H9 (cell line): ENCODE measurements around the gene KCNMB2. TPM values are rescaled to one million over a fixed set of nuclear protein-coding genes. Genes with fewer than 3 reads are reported as not detected.

Experiments
- DNase-seq: peaks from one replicate; pipeline ENCODE4 v3.0.0-alpha.2; 2017
- H2AFZ ChIP-seq: one replicate; pipeline ENCODE4 v1.6.1; 2013; ENCODE audit warnings: mild to moderate bottlenecking, low read length, control low read depth, moderate library complexity
- H2AK5ac ChIP-seq: 2 replicates; pipeline ENCODE4 v1.6.1; 2013; ENCODE audit warnings: low read length, control low read depth, mixed read lengths; ENCODE audit not compliant: insufficient read length
- H2BK120ac ChIP-seq: one replicate; pipeline ENCODE4 v1.6.1; 2013; ENCODE audit warnings: low read depth, mild to moderate bottlenecking, low read length, control low read depth, inconsistent platforms; ENCODE audit not compliant: poor library complexity, severe bottlenecking
- H2BK12ac ChIP-seq: 2 replicates; pipeline ENCODE4 v1.6.1; 2013; ENCODE audit warnings: low read length, control low read depth, mixed read lengths, low read depth; ENCODE audit not compliant: insufficient read length
- H2BK15ac ChIP-seq: 2 replicates; pipeline ENCODE4 v1.6.1; 2013; ENCODE audit warnings: low read depth, low read length, control low read depth
- H2BK20ac ChIP-seq: one replicate; pipeline ENCODE4 v1.6.1; 2013; ENCODE audit warnings: low read depth, mild to moderate bottlenecking, low read length, control low read depth, inconsistent platforms; ENCODE audit not compliant: poor library complexity, severe bottlenecking
- H2BK5ac ChIP-seq: 2 replicates; pipeline ENCODE4 v1.6.1; 2013; ENCODE audit warnings: low read length, control low read depth, mixed read lengths; ENCODE audit not compliant: insufficient read length
- H3K14ac ChIP-seq: 2 replicates; pipeline ENCODE4 v1.6.1; 2013; ENCODE audit warnings: low read length, control low read depth; ENCODE audit not compliant: insufficient read depth
- H3K18ac ChIP-seq: 2 replicates; pipeline ENCODE4 v1.6.1; 2013; ENCODE audit warnings: low read depth, mild to moderate bottlenecking, mixed read lengths, low read length, control low read depth; ENCODE audit not compliant: insufficient read length
- H3K23ac ChIP-seq: 2 replicates; pipeline ENCODE4 v1.6.1; 2013; ENCODE audit warnings: low read length, control low read depth, mixed read lengths, low read depth; ENCODE audit not compliant: insufficient read length
- H3K23me2 ChIP-seq: 2 replicates; pipeline ENCODE4 v1.6.1; 2013; ENCODE audit warnings: low read depth, mild to moderate bottlenecking, mixed read lengths, low read length, control low read depth; ENCODE audit not compliant: insufficient read length, poor library complexity, severe bottlenecking
- H3K27ac ChIP-seq: 2 replicates; pipeline ENCODE4 v1.5.1; 2013; ENCODE audit warnings: low read length, control low read depth, mixed read lengths, low read depth; ENCODE audit not compliant: insufficient read length
- H3K27me3 ChIP-seq: 2 replicates; pipeline ENCODE4 v1.6.1; 2013; ENCODE audit warnings: low read length, control low read depth, inconsistent platforms; ENCODE audit not compliant: insufficient read depth
- H3K4ac ChIP-seq: 2 replicates; pipeline ENCODE4 v1.6.1; 2013; ENCODE audit warnings: low read depth, mild to moderate bottlenecking, control low read depth, inconsistent platforms, low read length, moderate library complexity
- H3K4me1 ChIP-seq: 2 replicates; pipeline ENCODE4 v1.6.1; 2013; ENCODE audit warnings: low read length, control low read depth, inconsistent platforms; ENCODE audit not compliant: insufficient read depth
- H3K4me2 ChIP-seq: 2 replicates; pipeline ENCODE4 v1.6.1; 2013; ENCODE audit warnings: low read length, control low read depth, mixed read lengths; ENCODE audit not compliant: insufficient read length, insufficient read depth
- H3K56ac ChIP-seq: 2 replicates; pipeline ENCODE4 v1.6.1; 2013; ENCODE audit warnings: low read depth, mild to moderate bottlenecking, mixed read lengths, low read length, control low read depth; ENCODE audit not compliant: insufficient read length
- H3K79me1 ChIP-seq: 2 replicates; pipeline ENCODE4 v1.6.1; 2013; ENCODE audit warnings: low read depth, mild to moderate bottlenecking, moderate library complexity, low read length, control low read depth, inconsistent platforms; ENCODE audit not compliant: insufficient read depth, poor library complexity, severe bottlenecking
- H3K79me2 ChIP-seq: 2 replicates; pipeline ENCODE4 v1.6.1; 2013; ENCODE audit warnings: low read length, control low read depth, inconsistent platforms; ENCODE audit not compliant: insufficient read depth
- H3K9ac ChIP-seq: 2 replicates; pipeline ENCODE4 v1.6.1; 2013; ENCODE audit warnings: low read length, control low read depth, mixed read lengths; ENCODE audit not compliant: insufficient read length; ENCODE audit errors: extremely low read depth
- H3K9me3 ChIP-seq: one replicate; pipeline ENCODE4 v1.6.1; 2013; ENCODE audit warnings: low read depth, low read length, inconsistent platforms; ENCODE audit not compliant: control insufficient read depth
- H3T11ph ChIP-seq: one replicate; pipeline ENCODE4 v1.6.1; 2013; ENCODE audit warnings: mild to moderate bottlenecking, low read length, control low read depth, inconsistent platforms
- H4K20me1 ChIP-seq: one replicate; pipeline ENCODE4 v1.6.1; 2013; ENCODE audit not compliant: control insufficient read depth, insufficient read length, insufficient read depth
- H4K5ac ChIP-seq: 2 replicates; pipeline ENCODE4 v1.6.1; 2013; ENCODE audit warnings: low read depth, mild to moderate bottlenecking, mixed read lengths, low read length, control low read depth; ENCODE audit not compliant: insufficient read length
- H4K8ac ChIP-seq: replicated peaks from 2 replicates; pipeline ENCODE4 v1.6.1; 2013; ENCODE audit warnings: low read length, control low read depth, mixed read lengths, low read depth; ENCODE audit not compliant: insufficient read length
- H4K91ac ChIP-seq: 2 replicates; pipeline ENCODE4 v1.6.1; 2013; ENCODE audit warnings: low read depth, mild to moderate bottlenecking, moderate library complexity, mixed read lengths, low read length, control low read depth; ENCODE audit not compliant: insufficient read length
- H3K27ac Mint-ChIP-seq, 3 experiments: 2 replicates in 2 of 3; 3 replicates in 1 of 3; pipeline ENCODE4 v1.8.0; 2020 to 2021; ENCODE audit warnings: mixed read lengths in 3 of 3, mild to moderate bottlenecking in 1 of 3, moderate library complexity in 1 of 3
- H3K27me3 Mint-ChIP-seq: 2 replicates; pipeline ENCODE4 v1.8.0; 2021; ENCODE audit warnings: low read depth, mild to moderate bottlenecking, moderate library complexity, mixed read lengths
- H3K36me3 Mint-ChIP-seq, 3 experiments: 2 replicates in 2 of 3; 3 replicates in 1 of 3; pipeline ENCODE4 v1.8.0; 2020 to 2021; ENCODE audit warnings: low read depth in 3 of 3, mixed read lengths in 3 of 3; ENCODE audit not compliant: insufficient read depth in 1 of 3
- H3K4me1 Mint-ChIP-seq, 2 experiments: 2 replicates each; pipeline ENCODE4 v1.8.0; 2020; ENCODE audit warnings: mixed read lengths in 2 of 2
- H3K4me3 Mint-ChIP-seq, 2 experiments: 2 replicates in 1 of 2; 3 replicates in 1 of 2; pipeline ENCODE4 v1.8.0; 2020 to 2021; ENCODE audit warnings: mild to moderate bottlenecking in 2 of 2, mixed read lengths in 2 of 2, moderate library complexity in 1 of 2
- H3K9me3 Mint-ChIP-seq, 2 experiments: 2 replicates in 1 of 2; 3 replicates in 1 of 2; pipeline ENCODE4 v1.8.0; 2020; ENCODE audit warnings: mild to moderate bottlenecking in 2 of 2, mixed read lengths in 2 of 2, moderate library complexity in 1 of 2
- WGBS: extraction: QIAGEN DNeasy Blood & Tissue Kit; methylation state at CpG from one replicate; pipeline ENCODE4 v1.1.7; 2013; ENCODE audit warnings: missing lambda C conversion rate, low lambda C conversion rate, mixed read lengths; ENCODE audit not compliant: insufficient read length; ENCODE audit errors: extremely low coverage; 5-methylcytosine and 5-hydroxymethylcytosine counted together
- total RNA-seq: library from RNA; stranded (reverse); gene quantifications from 2 replicates; pipeline ENCODE4 v1.2.1, GENCODE V29; 2021
- TF ChIP-seq, protein P1 (sequence below): fragments of 200-600 bp; sonication (generic); conservative IDR thresholded peaks from 3 replicates; pipeline ENCODE4 v1.8.0; 2021; ENCODE audit warnings: antibody characterized with exemption, mild to moderate bottlenecking

KCNMB2 gene
- total RNA-seq, 1 experiment from 2014 or later: not detected

DNA sequence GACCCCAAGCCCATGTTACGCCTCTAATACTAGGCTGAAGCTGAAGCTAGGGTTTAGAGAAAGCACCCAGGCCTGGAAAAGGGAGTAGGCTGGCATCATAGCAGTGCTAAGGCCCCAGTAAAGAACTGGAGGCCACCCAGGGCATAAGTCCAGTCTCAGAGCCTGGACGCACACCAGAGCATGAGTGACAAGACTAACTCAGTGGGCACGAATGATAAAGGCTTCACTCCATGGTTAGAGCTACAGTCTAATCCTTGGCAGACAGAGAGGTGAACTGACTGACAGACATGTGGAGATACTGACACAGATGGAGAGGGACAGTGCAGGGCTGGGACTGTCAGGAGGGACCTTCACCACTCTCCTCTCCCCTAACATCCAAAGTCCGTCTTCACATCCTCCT lies 139.8 kb downstream of the KCNMB2 start:
- Histone ChIP-seq H4K8ac (no peak overlapping the region), H3K4me2 (no peak overlapping the region), H3K23ac (no peak overlapping the region), H3K18ac (no peak overlapping the region), H2BK120ac (no peak overlapping the region), H3K4me1 (no peaks in the 10 kb centered on the region), H3K27me3 (no peaks in the 10 kb centered on the region), H2BK20ac (no peak overlapping the region), H3K14ac (no peak overlapping the region), H2AK5ac (no peak overlapping the region), H2BK12ac (no peak overlapping the region), H3T11ph (no peak overlapping the region), H3K79me1 (no peaks in the 10 kb centered on the region), H2BK5ac (no peak overlapping the region), H2AFZ (no peak overlapping the region), H4K91ac (no peak overlapping the region), H3K27ac (no peak overlapping the region), H4K5ac (no peak overlapping the region), H3K56ac (no peak overlapping the region), H3K9ac (no peak overlapping the region), H3K9me3 (no peaks in the 10 kb centered on the region), H3K4ac (no peak overlapping the region), H3K23me2 (no peaks in the 10 kb centered on the region), H4K20me1 (no peaks in the 10 kb centered on the region), H3K79me2 (no peaks in the 10 kb centered on the region), H2BK15ac (no peak overlapping the region)
- no CpG with 5 or more reads among the region's 4 CpGs for WGBS
- Mint-ChIP-seq H3K36me3 (no peaks in the 10 kb centered on the region), H3K4me3 (no peak overlapping the region), H3K27ac (no peak overlapping the region), H3K27me3 (no peaks in the 10 kb centered on the region), H3K4me1 (no peaks in the 10 kb centered on the region), H3K9me3 (no peaks in the 10 kb centered on the region)
- TF ChIP-seq, protein P1, sequence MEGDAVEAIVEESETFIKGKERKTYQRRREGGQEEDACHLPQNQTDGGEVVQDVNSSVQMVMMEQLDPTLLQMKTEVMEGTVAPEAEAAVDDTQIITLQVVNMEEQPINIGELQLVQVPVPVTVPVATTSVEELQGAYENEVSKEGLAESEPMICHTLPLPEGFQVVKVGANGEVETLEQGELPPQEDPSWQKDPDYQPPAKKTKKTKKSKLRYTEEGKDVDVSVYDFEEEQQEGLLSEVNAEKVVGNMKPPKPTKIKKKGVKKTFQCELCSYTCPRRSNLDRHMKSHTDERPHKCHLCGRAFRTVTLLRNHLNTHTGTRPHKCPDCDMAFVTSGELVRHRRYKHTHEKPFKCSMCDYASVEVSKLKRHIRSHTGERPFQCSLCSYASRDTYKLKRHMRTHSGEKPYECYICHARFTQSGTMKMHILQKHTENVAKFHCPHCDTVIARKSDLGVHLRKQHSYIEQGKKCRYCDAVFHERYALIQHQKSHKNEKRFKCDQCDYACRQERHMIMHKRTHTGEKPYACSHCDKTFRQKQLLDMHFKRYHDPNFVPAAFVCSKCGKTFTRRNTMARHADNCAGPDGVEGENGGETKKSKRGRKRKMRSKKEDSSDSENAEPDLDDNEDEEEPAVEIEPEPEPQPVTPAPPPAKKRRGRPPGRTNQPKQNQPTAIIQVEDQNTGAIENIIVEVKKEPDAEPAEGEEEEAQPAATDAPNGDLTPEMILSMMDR: no peak
- no peak for DNase-seq
